ENCODE data around the gene USP3. TPM values are rescaled to one million over a fixed set of nuclear protein-coding genes. Genes with fewer than 3 reads are reported as not detected.

The USP3 gene
- total and polyA plus RNA-seq, 10 of the 15 experiments (the other 5 are each of a cell fraction or from before 2014, with no cell fraction given), result 23.8 to 64.5 (median 50.3) TPM

DNA sequence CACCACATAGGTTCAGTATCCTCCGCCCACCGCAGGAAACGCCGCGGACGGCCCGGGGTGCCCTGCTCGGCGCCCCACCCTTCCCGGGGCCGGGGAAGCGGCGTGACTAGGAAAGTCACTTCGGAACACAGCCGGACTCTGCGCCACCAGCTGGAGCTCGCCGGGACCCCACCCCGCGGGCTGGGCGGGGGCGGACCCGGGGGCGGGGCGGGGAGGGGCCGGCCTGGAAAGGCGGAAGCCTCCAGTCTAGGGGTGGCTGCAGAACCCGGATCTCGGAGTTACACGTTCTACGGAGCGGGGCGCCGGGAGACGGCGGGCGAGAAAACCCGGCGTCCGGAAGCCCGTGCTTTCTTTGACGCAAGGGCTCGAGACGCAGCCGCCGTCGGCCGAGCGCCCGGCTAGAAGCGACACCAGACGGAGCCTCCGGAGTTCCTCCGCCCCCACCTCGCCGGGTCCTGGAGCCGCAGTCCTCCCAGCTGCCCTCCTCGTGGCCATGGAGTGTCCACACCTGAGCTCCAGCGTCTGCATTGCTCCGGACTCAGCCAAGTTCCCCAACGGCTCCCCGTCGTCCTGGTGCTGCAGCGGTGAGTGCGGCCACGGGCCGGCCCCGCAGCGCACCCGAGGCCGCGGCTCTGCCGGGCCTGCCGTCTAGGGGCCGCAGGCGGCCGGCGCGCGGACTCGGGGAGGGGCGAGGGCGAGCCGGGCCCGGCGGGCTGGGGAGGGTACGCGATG lies at the start of gene USP3 (continued):
- TF ChIP-seq TCF7 (IDR thresholded peaks at IDR 0.05; ENCODE audit: borderline replicate concordance) (peak; percentile 64; the same call in 1 of the 2 replicates), BCL11A (IDR thresholded peaks at IDR 0.05; ENCODE audit: low read depth, low read length) (peak; percentile 60; the same call in 1 of the 2 replicates), ZNF217 (IDR thresholded peaks at IDR 0.05) (peak; percentile 47; the same call in 1 of the 2 replicates), HDAC6 (IDR thresholded peaks at IDR 0.05; ENCODE audit: unreplicated experiment) (no peak), NFXL1 (IDR thresholded peaks at IDR 0.05; ENCODE audit: borderline replicate concordance) (no peak), CBFB (IDR thresholded peaks at IDR 0.05; ENCODE audit: low read depth) (peak; percentile 22; the same call in 1 of the 2 replicates), STAT3 (IDR thresholded peaks at IDR 0.05; ENCODE audit: low read depth, low read length) (peak; percentile 87), CREM (IDR thresholded peaks at IDR 0.05; ENCODE audit: low read depth) (peak; percentile 90), ZSCAN29 (IDR thresholded peaks at IDR 0.05) (peak; percentile 96), MEF2A (IDR thresholded peaks at IDR 0.05; ENCODE audit: insufficient read depth, low read depth, low read length) (peak; percentile 81; the same call in 1 of the 2 replicates), FOXM1 (IDR thresholded peaks at IDR 0.05; ENCODE audit: low read depth, low read length) (no peak), CEBPB (IDR thresholded peaks at IDR 0.05; ENCODE audit: borderline replicate concordance in 1 of 2, low read depth in 2 of 2, low read length in 2 of 2) (0 out of 4 replicates have a peak, but pooled peaks of 1 of the 2 experiments have one; percentile 5), ZNF207 (IDR thresholded peaks at IDR 0.05; ENCODE audit: borderline replicate concordance) (0 out of 2 replicates have a peak, but pooled peaks have one; percentile 21), SPI1 (IDR thresholded peaks at IDR 0.05; ENCODE audit: borderline replicate concordance, insufficient read depth, low read depth, low read length) (no peak), BHLHE40 (IDR thresholded peaks at IDR 0.05; ENCODE audit: borderline replicate concordance in 1 of 2, low read depth in 2 of 2, low read length in 1 of 2) (peak; percentile 100), SIN3A (IDR thresholded peaks at IDR 0.05; ENCODE audit: low read depth, low read length) (peak; percentile 87)
- TF ChIP-seq, protein P1, sequence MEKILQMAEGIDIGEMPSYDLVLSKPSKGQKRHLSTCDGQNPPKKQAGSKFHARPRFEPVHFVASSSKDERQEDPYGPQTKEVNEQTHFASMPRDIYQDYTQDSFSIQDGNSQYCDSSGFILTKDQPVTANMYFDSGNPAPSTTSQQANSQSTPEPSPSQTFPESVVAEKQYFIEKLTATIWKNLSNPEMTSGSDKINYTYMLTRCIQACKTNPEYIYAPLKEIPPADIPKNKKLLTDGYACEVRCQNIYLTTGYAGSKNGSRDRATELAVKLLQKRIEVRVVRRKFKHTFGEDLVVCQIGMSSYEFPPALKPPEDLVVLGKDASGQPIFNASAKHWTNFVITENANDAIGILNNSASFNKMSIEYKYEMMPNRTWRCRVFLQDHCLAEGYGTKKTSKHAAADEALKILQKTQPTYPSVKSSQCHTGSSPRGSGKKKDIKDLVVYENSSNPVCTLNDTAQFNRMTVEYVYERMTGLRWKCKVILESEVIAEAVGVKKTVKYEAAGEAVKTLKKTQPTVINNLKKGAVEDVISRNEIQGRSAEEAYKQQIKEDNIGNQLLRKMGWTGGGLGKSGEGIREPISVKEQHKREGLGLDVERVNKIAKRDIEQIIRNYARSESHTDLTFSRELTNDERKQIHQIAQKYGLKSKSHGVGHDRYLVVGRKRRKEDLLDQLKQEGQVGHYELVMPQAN (conservative IDR thresholded peaks at IDR 0.05), result peak; percentile 77
- TF ChIP-seq, protein P2, sequence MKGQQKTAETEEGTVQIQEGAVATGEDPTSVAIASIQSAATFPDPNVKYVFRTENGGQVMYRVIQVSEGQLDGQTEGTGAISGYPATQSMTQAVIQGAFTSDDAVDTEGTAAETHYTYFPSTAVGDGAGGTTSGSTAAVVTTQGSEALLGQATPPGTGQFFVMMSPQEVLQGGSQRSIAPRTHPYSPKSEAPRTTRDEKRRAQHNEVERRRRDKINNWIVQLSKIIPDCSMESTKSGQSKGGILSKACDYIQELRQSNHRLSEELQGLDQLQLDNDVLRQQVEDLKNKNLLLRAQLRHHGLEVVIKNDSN (IDR thresholded peaks at IDR 0.05; ENCODE audit: borderline replicate concordance, extremely low read length, insufficient read depth, low read depth, low read length), result no peak
- TF ChIP-seq, protein P3, sequence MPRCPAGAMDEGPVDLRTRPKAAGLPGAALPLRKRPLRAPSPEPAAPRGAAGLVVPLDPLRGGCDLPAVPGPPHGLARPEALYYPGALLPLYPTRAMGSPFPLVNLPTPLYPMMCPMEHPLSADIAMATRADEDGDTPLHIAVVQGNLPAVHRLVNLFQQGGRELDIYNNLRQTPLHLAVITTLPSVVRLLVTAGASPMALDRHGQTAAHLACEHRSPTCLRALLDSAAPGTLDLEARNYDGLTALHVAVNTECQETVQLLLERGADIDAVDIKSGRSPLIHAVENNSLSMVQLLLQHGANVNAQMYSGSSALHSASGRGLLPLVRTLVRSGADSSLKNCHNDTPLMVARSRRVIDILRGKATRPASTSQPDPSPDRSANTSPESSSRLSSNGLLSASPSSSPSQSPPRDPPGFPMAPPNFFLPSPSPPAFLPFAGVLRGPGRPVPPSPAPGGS (IDR thresholded peaks at IDR 0.05; ENCODE audit: borderline replicate concordance, insufficient read depth, low read depth, low read length, poor library complexity, severe bottlenecking), result peak; percentile 83
- TF ChIP-seq, protein P4, sequence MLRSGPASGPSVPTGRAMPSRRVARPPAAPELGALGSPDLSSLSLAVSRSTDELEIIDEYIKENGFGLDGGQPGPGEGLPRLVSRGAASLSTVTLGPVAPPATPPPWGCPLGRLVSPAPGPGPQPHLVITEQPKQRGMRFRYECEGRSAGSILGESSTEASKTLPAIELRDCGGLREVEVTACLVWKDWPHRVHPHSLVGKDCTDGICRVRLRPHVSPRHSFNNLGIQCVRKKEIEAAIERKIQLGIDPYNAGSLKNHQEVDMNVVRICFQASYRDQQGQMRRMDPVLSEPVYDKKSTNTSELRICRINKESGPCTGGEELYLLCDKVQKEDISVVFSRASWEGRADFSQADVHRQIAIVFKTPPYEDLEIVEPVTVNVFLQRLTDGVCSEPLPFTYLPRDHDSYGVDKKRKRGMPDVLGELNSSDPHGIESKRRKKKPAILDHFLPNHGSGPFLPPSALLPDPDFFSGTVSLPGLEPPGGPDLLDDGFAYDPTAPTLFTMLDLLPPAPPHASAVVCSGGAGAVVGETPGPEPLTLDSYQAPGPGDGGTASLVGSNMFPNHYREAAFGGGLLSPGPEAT (IDR thresholded peaks at IDR 0.05; ENCODE audit: low read depth), result peak; percentile 85
- TF ChIP-seq, protein P5, sequence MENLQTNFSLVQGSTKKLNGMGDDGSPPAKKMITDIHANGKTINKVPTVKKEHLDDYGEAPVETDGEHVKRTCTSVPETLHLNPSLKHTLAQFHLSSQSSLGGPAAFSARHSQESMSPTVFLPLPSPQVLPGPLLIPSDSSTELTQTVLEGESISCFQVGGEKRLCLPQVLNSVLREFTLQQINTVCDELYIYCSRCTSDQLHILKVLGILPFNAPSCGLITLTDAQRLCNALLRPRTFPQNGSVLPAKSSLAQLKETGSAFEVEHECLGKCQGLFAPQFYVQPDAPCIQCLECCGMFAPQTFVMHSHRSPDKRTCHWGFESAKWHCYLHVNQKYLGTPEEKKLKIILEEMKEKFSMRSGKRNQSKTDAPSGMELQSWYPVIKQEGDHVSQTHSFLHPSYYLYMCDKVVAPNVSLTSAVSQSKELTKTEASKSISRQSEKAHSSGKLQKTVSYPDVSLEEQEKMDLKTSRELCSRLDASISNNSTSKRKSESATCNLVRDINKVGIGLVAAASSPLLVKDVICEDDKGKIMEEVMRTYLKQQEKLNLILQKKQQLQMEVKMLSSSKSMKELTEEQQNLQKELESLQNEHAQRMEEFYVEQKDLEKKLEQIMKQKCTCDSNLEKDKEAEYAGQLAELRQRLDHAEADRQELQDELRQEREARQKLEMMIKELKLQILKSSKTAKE (IDR thresholded peaks at IDR 0.05; ENCODE audit: low read depth, poor library complexity, severe bottlenecking), result no peak
